Lower leg skin (tissue), 3 donors: Measurements from ENCODE around the gene FAM184A.

ENCODE experiments used
- CTCF ChIP-seq, 3 donors: fragments of 450-650 bp; IDR thresholded peaks; one replicate each; pipeline ENCODE4 v1.5.1; 2016; ENCODE audit warnings: antibody characterized with exemption in 3 of 3, mild to moderate bottlenecking in 3 of 3, moderate library complexity in 2 of 3
- POLR2A ChIP-seq, 2 donors: fragments of 450-650 bp; IDR thresholded peaks; one replicate each; pipeline ENCODE4 v1.6.1; 2016 to 2017; ENCODE audit warnings: antibody characterized with exemption in 2 of 2, mild to moderate bottlenecking in 1 of 2, moderate library complexity in 1 of 2

- no peak for TF ChIP-seq CTCF (IDR thresholded peaks at IDR 0.05)
- no peak for TF ChIP-seq POLR2A (IDR thresholded peaks at IDR 0.05)
Observed at GRCh38 chr6:119065382-119065781, 13.1 kb downstream of the FAM184A start.
